PC-3 (cell line): Measurements from ENCODE around the gene SH3BP4.

Experiments
- CTCF ChIP-seq: fragments of 300-600 bp; sonication (generic); conservative IDR thresholded peaks from 2 replicates; pipeline ENCODE4 v1.5.1; 2017; ENCODE audit warnings: antibody characterized with exemption, low read depth, mild to moderate bottlenecking, low read length
- EZH2 ChIP-seq: fragments of 300-600 bp; sonication (generic); IDR thresholded peaks from one replicate; pipeline ENCODE4 v1.6.1; 2017; ENCODE audit warnings: antibody characterized with exemption, mild to moderate bottlenecking, low read length; ENCODE audit not compliant: unreplicated experiment

- TF ChIP-seq EZH2, result no peak
- TF ChIP-seq CTCF, result no peak
Measured at GRCh38 chr2:234954551-234954992, 2.8 kb downstream of the SH3BP4 start.
